Ascending aorta (tissue), 2 donors: ENCODE data around the gene GALNT13. TPM values are rescaled to one million over a fixed set of nuclear protein-coding genes. Genes with fewer than 3 reads are reported as not detected.

ENCODE experiments used
- DNase-seq, 2 donors: peaks; one replicate each; pipeline ENCODE4 v3.0.0-alpha.2; 2019; ENCODE audit warnings: low spot score in 2 of 2
- H3K27ac ChIP-seq, 2 donors: fragments of 200-600 bp; sonication (generic); one replicate each; pipeline ENCODE4 v1.5.1; 2016 to 2017; ENCODE audit warnings: mild to moderate bottlenecking in 1 of 2
- H3K27me3 ChIP-seq: fragments of 200-600 bp; sonication (generic); one replicate; pipeline ENCODE4 v1.5.1; 2017
- H3K36me3 ChIP-seq, 2 donors: fragments of 200-600 bp; sonication (generic); one replicate each; pipeline ENCODE4 v1.5.1; 2016
- H3K4me1 ChIP-seq, 2 donors: fragments of 200-600 bp; sonication (generic); one replicate each; pipeline ENCODE4 v1.5.1; 2016 to 2017; ENCODE audit warnings: mild to moderate bottlenecking in 1 of 2
- H3K4me3 ChIP-seq, 2 donors: fragments of 200-600 bp; sonication (generic); one replicate each; pipeline ENCODE4 v1.5.1; 2016 to 2017; ENCODE audit warnings: mild to moderate bottlenecking in 1 of 2
- H3K9me3 ChIP-seq, 2 donors: fragments of 200-600 bp; sonication (generic); one replicate each; pipeline ENCODE4 v1.5.1; 2016
- CTCF ChIP-seq, 3 experiments: fragments of 200-600 bp in 2 of 3; fragments of 450-650 bp in 1 of 3; sonication (generic) in 2 of 3; IDR thresholded peaks; one replicate each; pipeline ENCODE4 v1.5.1; 2016 to 2019; ENCODE audit warnings: antibody characterized with exemption in 3 of 3, mild to moderate bottlenecking in 1 of 3, moderate library complexity in 1 of 3
- intact Hi-C: fragments of 100-400 bp; cut with DNase I; formaldehyde crosslinking; loops from one replicate; pipeline ENCODE4 v1.15.1; 2023
- total RNA-seq: library from RNA; depleted of rRNA; stranded (reverse); fragments of >200 nt; gene quantifications from one replicate; pipeline ENCODE4 v1.1.0, GENCODE V29; 2016

Gene GALNT13
- total RNA-seq, 1 donor from 2014 or later = not detected

GRCh38 chr2:153875801-153876466 is 4.2 kb downstream of the GALNT13 start:
- DNase-seq = no peak
- Histone ChIP-seq H3K27ac (no peak overlapping the region), H3K4me1 (no peaks in the 10 kb centered on the region), H3K36me3 (no peaks in the 10 kb centered on the region), H3K27me3 (no peaks in the 10 kb centered on the region), H3K4me3 (no peak overlapping the region), H3K9me3 (no peaks in the 10 kb centered on the region)
- no peak for TF ChIP-seq CTCF (IDR thresholded peaks at IDR 0.05)
- intact Hi-C loops = no loop called here

GRCh38 chr2:153880926-153881325 is 9.2 kb downstream of the GALNT13 start:
- no peak overlapping the region for H3K27ac ChIP-seq
- H3K27me3 ChIP-seq = no peaks in the 10 kb centered on the region
- intact Hi-C loops = no loop called here
- no peaks in the 10 kb centered on the region for H3K4me1 ChIP-seq
- H3K4me3 ChIP-seq = no peak overlapping the region
- no peaks in the 10 kb centered on the region for H3K36me3 ChIP-seq
- H3K9me3 ChIP-seq = no peaks in the 10 kb centered on the region
- no peak for DNase-seq
- TF ChIP-seq CTCF (IDR thresholded peaks at IDR 0.05) = no peak

- Histone ChIP-seq H3K36me3 (no peaks in the 10 kb centered on the region), H3K27ac (no peak overlapping the region), H3K27me3 (no peaks in the 10 kb centered on the region), H3K4me3 (no peak overlapping the region), H3K4me1 (no peaks in the 10 kb centered on the region), H3K9me3 (no peaks in the 10 kb centered on the region)
- intact Hi-C loops = no loop called here
- no peak for DNase-seq
- TF ChIP-seq CTCF (IDR thresholded peaks at IDR 0.05) = no peak
Measured at GRCh38 chr2:153886833-153887232, 15.1 kb downstream of the GALNT13 start.

- Histone ChIP-seq H3K27ac (no peak overlapping the region), H3K9me3 (no peaks in the 10 kb centered on the region), H3K4me1 (no peaks in the 10 kb centered on the region), H3K36me3 (no peaks in the 10 kb centered on the region), H3K27me3 (no peaks in the 10 kb centered on the region), H3K4me3 (no peak overlapping the region)
- no peak for DNase-seq
- TF ChIP-seq CTCF (IDR thresholded peaks at IDR 0.05) = no peak
- intact Hi-C loops = no loop called here
Measured at GRCh38 chr2:153890576-153890975, 18.9 kb downstream of the GALNT13 start.

- intact Hi-C loops = no loop called here
- H3K27ac ChIP-seq = no peak overlapping the region
- H3K4me1 ChIP-seq = no peaks in the 10 kb centered on the region
- no peak for TF ChIP-seq CTCF (IDR thresholded peaks at IDR 0.05)
- no peaks in the 10 kb centered on the region for H3K9me3 ChIP-seq
- H3K27me3 ChIP-seq = no peaks in the 10 kb centered on the region
- no peak for DNase-seq
- H3K36me3 ChIP-seq = no peaks in the 10 kb centered on the region
- H3K4me3 ChIP-seq = no peak overlapping the region
Measured at GRCh38 chr2:153891051-153891450, 19.3 kb downstream of the GALNT13 start.
